M059J (cell line): ENCODE measurements around the gene PARM1. TPM values are rescaled to one million over a fixed set of nuclear protein-coding genes. Genes with fewer than 3 reads are reported as not detected.

Experiments
- DNase-seq: peaks from one replicate; pipeline ENCODE4 v3.0.0-alpha.2; 2012; ENCODE audit warnings: low read depth
- total RNA-seq: library from RNA; depleted of rRNA; stranded (reverse); fragments of >200 nt; shearing (Covaris generic); gene quantifications from 2 replicates; pipeline ENCODE4 v1.2.3, GENCODE V29; 2014; rRNA removed

The PARM1 gene
- total RNA-seq, 1 experiment from 2014 or later = 0.17 TPM

DNA sequence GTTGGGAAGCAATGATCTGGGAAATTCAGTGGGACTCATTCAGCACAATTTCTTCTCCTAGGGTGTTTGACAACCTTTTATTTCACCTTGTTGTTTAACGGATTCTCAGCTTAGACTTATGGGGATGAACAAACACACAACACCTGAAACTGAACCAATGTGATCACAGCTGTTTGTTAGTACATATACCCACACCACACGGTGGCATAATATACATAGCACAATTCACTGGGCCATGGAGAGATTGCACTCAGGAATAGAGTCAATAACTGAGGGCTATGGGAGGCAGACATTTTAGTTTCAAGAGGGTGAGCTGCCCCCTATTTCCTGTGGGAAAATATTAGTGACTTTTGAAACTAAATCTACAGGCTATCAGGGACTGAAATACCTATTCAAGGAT, 148.0 kb downstream of the PARM1 start:
- no peak for DNase-seq

DNA sequence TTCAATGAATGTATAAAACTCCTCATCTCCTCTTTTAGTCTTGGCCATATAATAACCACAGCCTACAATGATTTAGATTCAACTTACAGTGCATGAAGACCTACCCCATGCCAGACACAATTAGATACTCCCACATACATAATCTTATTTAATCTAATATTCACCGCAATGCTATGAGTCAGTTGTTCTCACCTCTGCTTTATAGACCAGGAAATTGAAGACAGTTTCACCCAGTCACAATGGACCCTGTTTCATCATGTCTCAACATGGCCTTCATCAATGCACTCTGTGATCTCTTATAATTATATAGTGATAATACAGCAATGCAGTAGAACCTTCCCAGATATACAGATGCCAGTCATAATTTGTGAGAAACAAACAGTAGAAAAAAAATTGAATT, 148.6 kb downstream of the PARM1 start:
- DNase-seq = no peak

DNA sequence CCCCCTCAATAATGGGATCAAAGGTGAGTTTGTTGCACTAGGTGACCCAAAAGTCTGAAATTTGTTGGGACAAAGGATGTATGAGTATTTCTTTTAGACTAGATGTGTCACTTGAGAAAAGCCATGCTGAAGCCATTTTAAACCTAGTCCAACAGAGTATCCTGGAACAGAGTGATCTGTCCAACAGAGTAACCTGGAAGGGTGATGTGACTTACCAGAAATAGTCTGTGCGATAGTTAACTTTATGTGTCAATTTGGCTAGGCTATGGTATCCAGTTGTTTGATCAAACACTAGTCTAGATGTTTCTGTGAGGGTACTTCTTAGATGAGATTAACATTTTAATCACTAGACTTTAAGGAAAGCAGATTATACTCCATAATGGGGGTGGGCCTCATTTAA, 154.5 kb downstream of the PARM1 start:
- no peak for DNase-seq

DNA sequence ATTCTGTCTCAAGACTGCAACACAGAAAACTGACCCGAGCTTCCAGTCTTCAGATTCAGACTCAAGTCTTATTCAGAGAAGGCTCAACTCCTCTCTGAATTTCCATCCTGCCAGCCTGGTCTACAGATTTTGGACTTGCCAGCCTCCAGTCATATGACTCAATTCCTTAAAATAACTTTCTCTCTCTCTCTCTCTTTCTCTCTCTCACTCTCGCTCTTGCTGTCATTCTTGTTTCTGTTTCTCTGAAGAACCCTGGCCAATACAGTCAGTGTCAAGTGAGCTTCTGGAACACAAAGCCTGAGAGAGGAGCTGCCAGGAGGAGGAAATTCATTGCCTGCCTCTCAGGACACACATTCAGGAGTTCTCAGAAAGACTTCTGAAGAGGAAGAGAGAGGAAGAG, 154.9 kb downstream of the PARM1 start:
- DNase-seq = no peak

DNA sequence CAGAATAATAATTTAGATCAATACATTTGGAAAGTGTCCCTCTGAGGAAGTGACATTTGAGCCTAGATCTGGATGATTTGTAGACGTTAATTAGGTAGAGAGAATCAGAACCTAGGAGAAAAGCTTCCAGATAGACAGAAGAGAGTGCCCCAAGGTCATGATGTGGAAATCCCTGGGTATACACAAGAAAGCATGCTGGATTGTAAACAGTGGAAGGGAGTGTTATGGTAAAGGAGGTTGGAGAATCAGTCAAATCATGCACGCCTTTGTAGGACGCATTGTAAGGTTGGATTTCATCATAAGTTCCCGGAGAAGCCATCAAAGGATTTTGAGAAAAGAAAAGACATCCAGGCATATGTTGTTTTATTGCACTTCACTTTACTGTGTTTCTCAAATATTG, 156.3 kb downstream of the PARM1 start:
- no peak for DNase-seq

DNA sequence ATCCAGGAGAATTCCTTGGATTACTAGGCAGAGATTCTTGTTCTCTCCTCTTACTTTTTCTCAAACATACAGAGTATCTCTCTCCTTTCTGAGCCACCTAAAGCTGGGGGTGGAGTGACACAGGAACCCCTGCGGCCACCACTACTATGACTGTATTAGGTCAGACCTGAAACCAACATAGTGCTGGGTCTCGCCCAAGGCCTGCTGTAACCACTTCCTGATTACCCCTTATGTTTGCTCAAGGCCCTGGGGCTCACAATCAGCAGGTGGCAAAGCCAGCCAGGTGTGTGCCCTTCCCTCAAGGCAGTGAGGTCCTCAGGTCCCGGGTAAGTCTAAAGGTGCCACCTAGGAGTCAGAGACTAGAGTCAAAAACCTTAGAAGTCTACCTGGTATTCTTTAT, 166.4 kb downstream of the PARM1 start:
- no peak for DNase-seq

Other genes starting within 250 kb of the PARM1 start
- 0.54 and 8.2 TPM in 2 replicates for gene BTC, start 138.6 kb upstream of the PARM1 start, total RNA-seq